Spleen (tissue), 7 donors: ENCODE data around the gene AK1.

Source experiments
- POLR2A ChIP-seq, 3 donors: fragments of 450-650 bp; IDR thresholded peaks; one replicate each; pipeline ENCODE4 v1.5.1; 2017; ENCODE audit warnings: antibody characterized with exemption in 3 of 3, mild to moderate bottlenecking in 1 of 3
- POLR2AphosphoS5 ChIP-seq, 3 donors: sonication (generic); formaldehyde crosslinking; IDR thresholded peaks; one replicate each; pipeline ENCODE4 v1.5.1; 2017; ENCODE audit warnings: antibody characterized with exemption in 3 of 3
- TF ChIP-seq, protein P1 (sequence below), 11 experiments: fragments of 200-600 bp in 7 of 11; fragments of 450-650 bp in 4 of 11; sonication (generic) in 4 of 11; IDR thresholded peaks in 8 of 11; conservative IDR thresholded peaks in 3 of 11; 1 replicate in 7 of 11; 2 replicates in 4 of 11; pipeline versions ENCODE4 v1.4.0 to v1.8.0; 2016 to 2021; ENCODE audit warnings: antibody characterized with exemption in 11 of 11, inconsistent platforms in 4 of 11, mild to moderate bottlenecking in 1 of 11
- donor health status: DM: no; HTN: no; CAD: no; lungs with moderate emphysema.
- donor health status: DM: no; HTN: no; CAD: no.
- donor health status: DM: no; HTN: no; CAD: no.

- TF ChIP-seq, protein P1, sequence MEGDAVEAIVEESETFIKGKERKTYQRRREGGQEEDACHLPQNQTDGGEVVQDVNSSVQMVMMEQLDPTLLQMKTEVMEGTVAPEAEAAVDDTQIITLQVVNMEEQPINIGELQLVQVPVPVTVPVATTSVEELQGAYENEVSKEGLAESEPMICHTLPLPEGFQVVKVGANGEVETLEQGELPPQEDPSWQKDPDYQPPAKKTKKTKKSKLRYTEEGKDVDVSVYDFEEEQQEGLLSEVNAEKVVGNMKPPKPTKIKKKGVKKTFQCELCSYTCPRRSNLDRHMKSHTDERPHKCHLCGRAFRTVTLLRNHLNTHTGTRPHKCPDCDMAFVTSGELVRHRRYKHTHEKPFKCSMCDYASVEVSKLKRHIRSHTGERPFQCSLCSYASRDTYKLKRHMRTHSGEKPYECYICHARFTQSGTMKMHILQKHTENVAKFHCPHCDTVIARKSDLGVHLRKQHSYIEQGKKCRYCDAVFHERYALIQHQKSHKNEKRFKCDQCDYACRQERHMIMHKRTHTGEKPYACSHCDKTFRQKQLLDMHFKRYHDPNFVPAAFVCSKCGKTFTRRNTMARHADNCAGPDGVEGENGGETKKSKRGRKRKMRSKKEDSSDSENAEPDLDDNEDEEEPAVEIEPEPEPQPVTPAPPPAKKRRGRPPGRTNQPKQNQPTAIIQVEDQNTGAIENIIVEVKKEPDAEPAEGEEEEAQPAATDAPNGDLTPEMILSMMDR (IDR thresholded peaks at IDR 0.05 in 8 of 11, conservative IDR thresholded peaks at IDR 0.05 in 3 of 11): no peak
- TF ChIP-seq POLR2AphosphoS5 (IDR thresholded peaks at IDR 0.05) (no peak), POLR2A (IDR thresholded peaks at IDR 0.05) (no peak)
Observed at GRCh38 chr9:127883959-127884358, 6.5 kb upstream of the AK1 start.
